ENCODE data around the gene RASEF.

The RASEF gene

DNA sequence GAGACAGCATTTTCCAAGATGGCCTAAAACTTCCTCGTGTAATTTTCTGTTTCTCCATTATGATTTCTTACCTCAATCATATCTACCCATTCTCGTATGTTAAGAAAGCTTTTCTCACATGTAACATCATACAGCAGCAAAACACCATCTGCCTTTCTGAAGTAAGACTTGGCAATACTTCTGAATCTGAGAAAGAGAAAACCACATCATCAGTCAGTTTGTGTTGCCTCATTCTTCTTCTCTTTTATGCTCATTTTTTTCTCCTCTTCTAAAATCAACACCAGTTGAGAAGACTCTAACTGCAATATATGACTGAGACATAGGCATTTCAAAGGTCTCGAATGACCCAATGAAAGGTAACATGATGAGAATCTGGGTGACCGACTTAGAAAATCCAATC, 66.0 kb downstream of the RASEF start:
- no peaks in the 10 kb centered on the region for H3K27me3 ChIP-seq (replicated peaks; ENCODE audit: control insufficient read depth, insufficient read depth, low read length)
- TF ChIP-seq, protein P1, sequence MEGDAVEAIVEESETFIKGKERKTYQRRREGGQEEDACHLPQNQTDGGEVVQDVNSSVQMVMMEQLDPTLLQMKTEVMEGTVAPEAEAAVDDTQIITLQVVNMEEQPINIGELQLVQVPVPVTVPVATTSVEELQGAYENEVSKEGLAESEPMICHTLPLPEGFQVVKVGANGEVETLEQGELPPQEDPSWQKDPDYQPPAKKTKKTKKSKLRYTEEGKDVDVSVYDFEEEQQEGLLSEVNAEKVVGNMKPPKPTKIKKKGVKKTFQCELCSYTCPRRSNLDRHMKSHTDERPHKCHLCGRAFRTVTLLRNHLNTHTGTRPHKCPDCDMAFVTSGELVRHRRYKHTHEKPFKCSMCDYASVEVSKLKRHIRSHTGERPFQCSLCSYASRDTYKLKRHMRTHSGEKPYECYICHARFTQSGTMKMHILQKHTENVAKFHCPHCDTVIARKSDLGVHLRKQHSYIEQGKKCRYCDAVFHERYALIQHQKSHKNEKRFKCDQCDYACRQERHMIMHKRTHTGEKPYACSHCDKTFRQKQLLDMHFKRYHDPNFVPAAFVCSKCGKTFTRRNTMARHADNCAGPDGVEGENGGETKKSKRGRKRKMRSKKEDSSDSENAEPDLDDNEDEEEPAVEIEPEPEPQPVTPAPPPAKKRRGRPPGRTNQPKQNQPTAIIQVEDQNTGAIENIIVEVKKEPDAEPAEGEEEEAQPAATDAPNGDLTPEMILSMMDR (IDR thresholded peaks at IDR 0.05; ENCODE audit: insufficient read depth, low read length, poor library complexity, severe bottlenecking), result no peak
- no peak overlapping the region for H3K4me3 ChIP-seq (replicated peaks; ENCODE audit: low read depth, low read length)
- H3K36me3 ChIP-seq (ENCODE audit: control insufficient read depth, insufficient read depth, low read length), result no peaks in the 10 kb centered on the region
- DNase-seq (ENCODE audit: extremely low read depth, insufficient read length), result no peak

DNA sequence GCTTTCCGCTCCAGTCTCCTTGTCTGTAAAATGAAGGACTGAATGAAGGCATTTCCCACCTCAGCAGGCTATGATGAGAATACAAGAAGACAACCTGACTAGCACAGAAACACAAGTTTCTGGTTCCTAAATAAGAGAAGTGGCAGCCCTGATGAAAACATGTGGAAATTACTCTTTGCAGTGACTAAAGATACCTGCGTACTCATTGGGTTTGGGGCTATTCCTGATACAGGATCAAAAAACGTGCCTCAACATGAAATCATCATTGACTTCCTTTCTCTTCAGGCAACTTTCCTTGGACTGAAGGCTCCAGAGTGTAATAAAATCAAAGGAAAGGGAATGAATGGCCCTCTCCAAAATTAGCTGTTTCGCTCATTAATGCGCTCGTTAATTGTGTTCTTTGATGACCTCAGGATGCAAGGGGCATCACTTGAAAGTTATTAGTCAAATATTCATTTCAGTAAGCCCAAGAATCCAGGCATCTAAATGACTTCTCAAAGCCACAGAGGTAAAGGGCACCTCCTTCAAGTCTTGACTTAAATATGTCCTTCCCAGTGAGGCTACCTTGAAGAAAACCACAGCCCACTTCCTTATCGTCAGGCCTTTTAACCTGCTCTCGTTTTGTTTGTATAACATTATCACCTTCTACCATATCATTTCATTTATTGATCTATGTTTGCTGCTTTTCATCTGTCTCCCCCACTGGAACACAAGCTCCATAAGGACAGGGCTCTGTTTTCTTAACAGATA, 68.9 kb downstream of the RASEF start:
- Histone ChIP-seq H3K36me3 (ENCODE audit: control insufficient read depth, insufficient read depth, low read length) (no peaks in the 10 kb centered on the region), H3K27me3 (replicated peaks; ENCODE audit: control insufficient read depth, insufficient read depth, low read length) (no peaks in the 10 kb centered on the region), H3K4me3 (replicated peaks; ENCODE audit: low read depth, low read length) (no peak overlapping the region)
- TF ChIP-seq, protein P1 (IDR thresholded peaks at IDR 0.05; ENCODE audit: insufficient read depth, low read length, poor library complexity, severe bottlenecking), result no peak
- DNase-seq (ENCODE audit: extremely low read depth, insufficient read length), result no peak

DNA sequence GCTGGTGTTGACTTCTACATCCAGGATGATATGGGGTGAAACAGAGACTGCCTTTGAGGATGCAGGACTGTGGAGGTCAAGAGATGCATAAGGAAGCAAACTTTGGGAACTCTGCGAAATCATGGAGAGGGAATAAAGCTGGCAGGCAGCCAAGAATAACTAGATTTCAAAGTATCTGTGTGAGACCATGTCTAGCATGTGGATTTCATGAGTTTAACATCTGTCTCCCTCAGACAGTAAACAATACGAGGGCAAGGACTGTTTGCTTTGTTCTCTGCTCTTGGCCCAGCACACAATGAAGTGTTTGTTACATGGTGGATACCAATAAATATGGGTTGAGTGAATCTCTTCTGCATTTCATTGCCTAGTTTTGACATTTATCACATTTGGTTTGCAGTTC, 71.3 kb downstream of the RASEF start:
- Histone ChIP-seq H3K36me3 (ENCODE audit: control insufficient read depth, insufficient read depth, low read length) (no peaks in the 10 kb centered on the region), H3K4me3 (replicated peaks; ENCODE audit: low read depth, low read length) (no peak overlapping the region), H3K27me3 (replicated peaks; ENCODE audit: control insufficient read depth, insufficient read depth, low read length) (no peaks in the 10 kb centered on the region)
- DNase-seq (ENCODE audit: extremely low read depth, insufficient read length), result no peak
- TF ChIP-seq, protein P1 (IDR thresholded peaks at IDR 0.05; ENCODE audit: insufficient read depth, low read length, poor library complexity, severe bottlenecking), result no peak

DNA sequence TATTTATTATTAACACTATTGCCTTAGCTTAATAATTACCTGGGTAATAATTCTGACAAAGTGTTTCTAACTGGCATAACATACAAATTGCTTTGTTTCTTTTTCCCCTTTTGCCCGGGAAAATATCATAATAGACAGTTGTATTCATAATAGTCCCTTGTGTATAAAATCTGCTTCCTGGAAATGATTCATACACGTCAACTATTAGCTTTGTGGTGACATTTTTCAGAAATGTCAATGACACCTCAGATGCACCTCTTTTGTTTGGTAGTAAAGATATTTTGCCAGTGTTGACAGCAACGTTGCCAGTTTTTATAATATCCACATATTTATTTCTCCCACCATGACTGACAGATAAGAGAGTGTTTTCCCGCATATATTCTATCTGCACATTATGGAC, 73.0 kb downstream of the RASEF start:
- DNase-seq (ENCODE audit: extremely low read depth, insufficient read length), result no peak
- no peaks in the 10 kb centered on the region for H3K36me3 ChIP-seq (ENCODE audit: control insufficient read depth, insufficient read depth, low read length)
- no peak overlapping the region for H3K4me3 ChIP-seq (replicated peaks; ENCODE audit: low read depth, low read length)
- no peaks in the 10 kb centered on the region for H3K27me3 ChIP-seq (replicated peaks; ENCODE audit: control insufficient read depth, insufficient read depth, low read length)
- TF ChIP-seq, protein P1 (IDR thresholded peaks at IDR 0.05; ENCODE audit: insufficient read depth, low read length, poor library complexity, severe bottlenecking), result no peak

DNA sequence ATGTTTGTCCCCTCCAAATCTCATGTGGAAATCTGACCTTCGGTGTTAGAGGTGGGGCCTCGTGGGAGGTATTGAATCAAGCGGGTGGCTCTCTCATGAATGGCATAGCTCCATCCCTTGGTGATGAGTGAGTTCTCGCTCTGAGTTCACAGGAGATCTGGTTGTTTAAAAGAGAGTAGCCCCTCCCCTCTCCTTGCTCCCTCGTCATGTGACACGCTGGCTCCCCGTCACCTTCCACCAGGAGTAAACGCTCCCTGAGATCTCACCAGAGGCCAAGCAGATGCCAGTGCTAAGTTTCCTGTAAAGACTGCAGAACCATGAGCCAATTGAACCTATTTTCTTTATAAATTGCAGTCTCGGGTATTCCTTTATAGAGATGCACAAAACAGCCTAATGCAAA, 74.5 kb downstream of the RASEF start:
- Histone ChIP-seq H3K27me3 (replicated peaks; ENCODE audit: control insufficient read depth, insufficient read depth, low read length) (no peaks in the 10 kb centered on the region), H3K4me3 (replicated peaks; ENCODE audit: low read depth, low read length) (no peak overlapping the region), H3K36me3 (ENCODE audit: control insufficient read depth, insufficient read depth, low read length) (no peaks in the 10 kb centered on the region)
- TF ChIP-seq, protein P1 (IDR thresholded peaks at IDR 0.05; ENCODE audit: insufficient read depth, low read length, poor library complexity, severe bottlenecking), result no peak
- no peak for DNase-seq (ENCODE audit: extremely low read depth, insufficient read length)

Data from GM06990 (cell line).